ENCODE measurements around the gene SMU1. TPM values are rescaled to one million over a fixed set of nuclear protein-coding genes. Genes with fewer than 3 reads are reported as not detected.

SMU1 gene
- total RNA-seq, 2 experiments from 2014 or later = 22.0 to 27.9 TPM

DNA sequence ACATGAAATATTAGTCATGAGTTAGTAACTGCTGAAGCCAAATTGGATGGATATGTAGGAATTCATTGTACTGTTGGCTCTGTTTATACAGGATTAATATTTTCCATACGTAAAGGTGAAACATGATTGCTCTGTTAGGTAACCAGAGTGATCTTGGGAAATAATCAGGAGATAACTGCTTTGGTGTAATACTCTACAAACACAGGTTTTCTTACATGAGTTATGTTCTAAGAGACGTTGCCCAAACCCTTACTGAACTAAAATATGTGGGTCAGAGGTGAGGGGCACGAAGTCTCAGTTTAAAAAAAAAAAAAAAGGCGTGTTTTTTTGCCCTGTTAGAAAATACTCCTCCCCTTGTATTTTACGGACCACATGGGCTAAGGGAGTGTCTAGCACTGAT, 43.6 kb downstream of the SMU1 start:
- intact Hi-C loops (cut with micrococcal nuclease; ENCODE audit: unreplicated experiment) = no loop called here
- no peak overlapping the region for H3K4me2 ChIP-seq (ENCODE audit: low read length)
- POLR2A ChIA-PET = no interaction called here

DNA sequence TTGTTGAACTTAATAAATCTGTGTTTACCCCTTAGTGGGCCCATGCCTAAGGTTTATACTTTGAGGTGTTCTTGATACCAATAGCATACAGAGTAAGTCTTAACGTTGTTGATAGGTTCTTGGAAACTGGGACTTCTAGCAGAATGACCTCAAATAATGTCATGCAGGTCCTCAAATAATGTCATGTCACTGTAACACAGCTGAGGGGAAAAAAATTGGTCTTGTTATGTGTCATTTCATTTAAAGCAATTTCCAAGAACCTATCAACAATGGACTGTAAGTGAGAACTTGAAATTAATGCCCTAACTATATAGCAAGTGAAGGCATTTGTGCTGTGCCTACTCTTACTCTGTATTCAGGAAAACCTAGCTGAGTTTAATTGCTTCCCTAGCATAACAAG, 44.2 kb downstream of the SMU1 start:
- no peaks in the 10 kb centered on the region for H3K9me2 ChIP-seq (ENCODE audit: insufficient read depth, low read length)
- no peak overlapping the region for H3K27ac ChIP-seq (ENCODE audit: low read depth, low read length, poor library complexity, severe bottlenecking)
- no peak overlapping the region for H3K4me2 ChIP-seq (ENCODE audit: low read length)
- no peaks in the 10 kb centered on the region for H3K9me3 ChIP-seq (ENCODE audit: low read length)
- no peak for DNase-seq (ENCODE audit: low spot score)
- H3K4me1 ChIP-seq (ENCODE audit: insufficient read depth, low read length, poor library complexity, severe bottlenecking) = peaks cover 19% of the 10 kb centered on the region
- no peak overlapping the region for H3K4me3 ChIP-seq (ENCODE audit: low read depth, low read length, poor library complexity, severe bottlenecking)
- peaks cover 72% of the 10 kb centered on the region for H3K79me2 ChIP-seq (ENCODE audit: insufficient read depth, low read depth, low read length)
- ChIA-PET CTCF (ENCODE audit: unreplicated experiment) (no interaction called here), POLR2A (no interaction called here)
- BruUV-seq (replicated peaks) = no TSS peak
- no peak overlapping the region for H2AFZ ChIP-seq (ENCODE audit: low read length)
- intact Hi-C loops (cut with micrococcal nuclease; ENCODE audit: unreplicated experiment) = no loop called here
- TF ChIP-seq EZH2phosphoT487 (IDR thresholded peaks at IDR 0.05; ENCODE audit: borderline replicate concordance, low read depth, low read length) = no peak
- TF ChIP-seq, protein P1, sequence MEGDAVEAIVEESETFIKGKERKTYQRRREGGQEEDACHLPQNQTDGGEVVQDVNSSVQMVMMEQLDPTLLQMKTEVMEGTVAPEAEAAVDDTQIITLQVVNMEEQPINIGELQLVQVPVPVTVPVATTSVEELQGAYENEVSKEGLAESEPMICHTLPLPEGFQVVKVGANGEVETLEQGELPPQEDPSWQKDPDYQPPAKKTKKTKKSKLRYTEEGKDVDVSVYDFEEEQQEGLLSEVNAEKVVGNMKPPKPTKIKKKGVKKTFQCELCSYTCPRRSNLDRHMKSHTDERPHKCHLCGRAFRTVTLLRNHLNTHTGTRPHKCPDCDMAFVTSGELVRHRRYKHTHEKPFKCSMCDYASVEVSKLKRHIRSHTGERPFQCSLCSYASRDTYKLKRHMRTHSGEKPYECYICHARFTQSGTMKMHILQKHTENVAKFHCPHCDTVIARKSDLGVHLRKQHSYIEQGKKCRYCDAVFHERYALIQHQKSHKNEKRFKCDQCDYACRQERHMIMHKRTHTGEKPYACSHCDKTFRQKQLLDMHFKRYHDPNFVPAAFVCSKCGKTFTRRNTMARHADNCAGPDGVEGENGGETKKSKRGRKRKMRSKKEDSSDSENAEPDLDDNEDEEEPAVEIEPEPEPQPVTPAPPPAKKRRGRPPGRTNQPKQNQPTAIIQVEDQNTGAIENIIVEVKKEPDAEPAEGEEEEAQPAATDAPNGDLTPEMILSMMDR (conservative IDR thresholded peaks at IDR 0.05; ENCODE audit: low read length) = no peak
- H4K20me1 ChIP-seq (ENCODE audit: insufficient read depth, low read length) = peaks cover 28% of the 10 kb centered on the region
- peaks cover 100% of the 10 kb centered on the region for H3K36me3 ChIP-seq (ENCODE audit: insufficient read depth, low read length)

More for the DNA sequence above, 43.6 kb downstream of the SMU1 start:
- Histone ChIP-seq H3K9me2 (ENCODE audit: insufficient read depth, low read length) (no peaks in the 10 kb centered on the region), H3K27ac (ENCODE audit: low read depth, low read length, poor library complexity, severe bottlenecking) (no peak overlapping the region), H3K9me3 (ENCODE audit: low read length) (no peaks in the 10 kb centered on the region), H3K4me1 (ENCODE audit: insufficient read depth, low read length, poor library complexity, severe bottlenecking) (peaks cover 15% of the 10 kb centered on the region), H2AFZ (ENCODE audit: low read length) (no peak overlapping the region), H4K20me1 (ENCODE audit: insufficient read depth, low read length) (peaks cover 28% of the 10 kb centered on the region), H3K79me2 (ENCODE audit: insufficient read depth, low read depth, low read length) (peaks cover 66% of the 10 kb centered on the region), H3K4me3 (ENCODE audit: low read depth, low read length, poor library complexity, severe bottlenecking) (no peak overlapping the region), H3K36me3 (ENCODE audit: insufficient read depth, low read length) (peaks cover 100% of the 10 kb centered on the region)
- TF ChIP-seq, protein P1 (conservative IDR thresholded peaks at IDR 0.05; ENCODE audit: low read length) = no peak
- TF ChIP-seq EZH2phosphoT487 (IDR thresholded peaks at IDR 0.05; ENCODE audit: borderline replicate concordance, low read depth, low read length) = no peak
- DNase-seq (ENCODE audit: low spot score) = no peak
- no TSS peak for BruUV-seq (replicated peaks)
- CTCF ChIA-PET (ENCODE audit: unreplicated experiment) = no interaction called here

DNA sequence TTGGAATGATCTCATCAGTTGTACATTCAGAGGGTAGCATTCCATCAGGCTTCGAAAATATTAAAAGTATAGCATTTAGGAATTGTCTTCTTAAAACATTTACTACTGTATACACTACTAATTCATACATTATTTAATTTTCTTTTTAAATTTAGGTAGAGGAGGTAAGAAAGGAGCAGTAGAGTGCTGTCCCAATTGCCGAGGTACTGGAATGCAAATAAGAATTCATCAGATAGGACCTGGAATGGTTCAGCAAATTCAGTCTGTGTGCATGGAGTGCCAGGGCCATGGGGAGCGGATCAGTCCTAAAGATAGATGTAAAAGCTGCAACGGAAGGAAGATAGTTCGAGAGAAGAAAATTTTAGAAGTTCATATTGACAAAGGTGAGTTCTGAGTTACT, 46.2 kb downstream of the SMU1 start:
- no TSS peak for BruUV-seq (replicated peaks)
- intact Hi-C loops (cut with micrococcal nuclease; ENCODE audit: unreplicated experiment) = no loop called here
- peaks cover 92% of the 10 kb centered on the region for H3K79me2 ChIP-seq (ENCODE audit: insufficient read depth, low read depth, low read length)
- POLR2A ChIA-PET = interaction anchor here (1.1 kb wide), 1 partner anchor 8 kb away, joined by 4 read pairs; no protein-coding TSS in a partner anchor
- CTCF ChIA-PET (ENCODE audit: unreplicated experiment) = no interaction called here
- no peaks in the 10 kb centered on the region for H3K9me3 ChIP-seq (ENCODE audit: low read length)
- DNase-seq (ENCODE audit: low spot score) = no peak
- no peak overlapping the region for H3K4me2 ChIP-seq (ENCODE audit: low read length)
- H3K36me3 ChIP-seq (ENCODE audit: insufficient read depth, low read length) = peaks cover 99% of the 10 kb centered on the region
- peaks cover 44% of the 10 kb centered on the region for H4K20me1 ChIP-seq (ENCODE audit: insufficient read depth, low read length)
- no peak overlapping the region for H2AFZ ChIP-seq (ENCODE audit: low read length)
- H3K4me1 ChIP-seq (ENCODE audit: insufficient read depth, low read length, poor library complexity, severe bottlenecking) = peaks cover 31% of the 10 kb centered on the region
- TF ChIP-seq, protein P1 (conservative IDR thresholded peaks at IDR 0.05; ENCODE audit: low read length) = no peak
- no peak for TF ChIP-seq EZH2phosphoT487 (IDR thresholded peaks at IDR 0.05; ENCODE audit: borderline replicate concordance, low read depth, low read length)
- no peaks in the 10 kb centered on the region for H3K9me2 ChIP-seq (ENCODE audit: insufficient read depth, low read length)
- H3K4me3 ChIP-seq (ENCODE audit: low read depth, low read length, poor library complexity, severe bottlenecking) = no peak overlapping the region
- H3K27ac ChIP-seq (ENCODE audit: low read depth, low read length, poor library complexity, severe bottlenecking) = no peak overlapping the region

All from OCI-LY7 (cell line).